Calu3 (cell line): Measurements from ENCODE around the gene PDXDC1. TPM values are rescaled to one million over a fixed set of nuclear protein-coding genes. Genes with fewer than 3 reads are reported as not detected.
"Not testable (repeated sequence)": the region's sequence is repeated elsewhere in the genome, so short reads cannot be mapped to it uniquely, and the experiment has no call there.

Experiments used
- BruUV-seq: library from RNA; stranded (reverse); fragments of 400-500 nt; replicated peaks from 2 replicates; lab custom pipeline; 2021; lab: Mats Ljungman, UMichigan
- CTCF ChIA-PET: fragments of 300-600 bp; sonication (Branson Sonifier 250); formaldehyde crosslinking; loops from one replicate; lab custom pipeline; 2022; ENCODE audit warnings: antibody characterized with exemption; lab: Charles Lee
- DNase-seq: peaks from one replicate; pipeline ENCODE4 v3.0.0; 2022
- H3K27ac Mint-ChIP-seq: one replicate; pipeline ENCODE4 v1.8.0; 2022; ENCODE audit warnings: mixed read lengths; ENCODE audit not compliant: unreplicated experiment
- H3K27me3 Mint-ChIP-seq: one replicate; pipeline ENCODE4 v1.8.0; 2022; ENCODE audit warnings: mixed read lengths; ENCODE audit not compliant: unreplicated experiment
- H3K36me3 Mint-ChIP-seq: one replicate; pipeline ENCODE4 v1.8.0; 2022; ENCODE audit warnings: mild to moderate bottlenecking, moderate library complexity, mixed read lengths; ENCODE audit not compliant: insufficient read depth, unreplicated experiment
- H3K4me1 Mint-ChIP-seq: one replicate; pipeline ENCODE4 v1.8.0; 2022; ENCODE audit warnings: mild to moderate bottlenecking, low read depth, mixed read lengths; ENCODE audit not compliant: unreplicated experiment
- H3K4me3 Mint-ChIP-seq: one replicate; pipeline ENCODE4 v1.8.0; 2022; ENCODE audit warnings: mild to moderate bottlenecking, low read depth, moderate library complexity, mixed read lengths; ENCODE audit not compliant: unreplicated experiment
- H3K9me3 Mint-ChIP-seq: one replicate; pipeline ENCODE4 v1.8.0; 2022; ENCODE audit warnings: low read depth, mixed read lengths; ENCODE audit not compliant: unreplicated experiment
- intact Hi-C: fragments of 100-400 bp; cut with micrococcal nuclease; formaldehyde crosslinking; loops from one replicate; pipeline ENCODE4 v1.10.0; 2022; ENCODE audit not compliant: unreplicated experiment
- microRNA-seq: library from miRNA; unstranded; fragments of <30 nt; microRNA quantifications from one replicate; pipeline ENCODE4 v1.2.0, GENCODE V29; 2022
- total RNA-seq: library from RNA; stranded (reverse); gene quantifications from 2 replicates; pipeline ENCODE4 v1.2.3, GENCODE V29; 2022

The PDXDC1 gene
- total RNA-seq, 1 experiment from 2014 or later = 171 TPM

DNA sequence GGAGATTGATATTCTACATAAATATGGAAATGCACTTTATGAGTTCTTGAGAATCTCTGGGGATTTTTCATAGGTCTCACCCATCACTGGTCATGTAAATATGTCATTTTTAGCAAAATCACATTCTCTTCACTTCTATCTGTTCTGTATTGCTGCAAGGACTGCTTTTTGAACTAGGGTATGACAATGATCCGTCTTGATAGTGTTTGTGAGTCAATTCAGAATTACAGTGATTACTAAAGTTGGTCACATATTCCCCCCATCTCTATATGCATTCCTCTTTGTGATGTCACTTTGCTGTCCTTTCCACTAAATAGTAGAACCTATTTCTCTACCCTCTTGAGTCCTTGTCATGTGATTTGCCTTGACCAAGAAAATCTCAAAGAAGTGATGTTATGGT is 206.1 kb downstream of the PDXDC1 start:
- BruUV-seq, DNase-seq, H3K36me3 Mint-ChIP-seq, H3K4me3 Mint-ChIP-seq, H3K4me1 Mint-ChIP-seq, H3K27ac Mint-ChIP-seq, intact Hi-C loops, H3K9me3 Mint-ChIP-seq, CTCF ChIA-PET: not testable (repeated sequence)
- H3K27me3 Mint-ChIP-seq = peaks cover 52% of the 10 kb centered on the region

DNA sequence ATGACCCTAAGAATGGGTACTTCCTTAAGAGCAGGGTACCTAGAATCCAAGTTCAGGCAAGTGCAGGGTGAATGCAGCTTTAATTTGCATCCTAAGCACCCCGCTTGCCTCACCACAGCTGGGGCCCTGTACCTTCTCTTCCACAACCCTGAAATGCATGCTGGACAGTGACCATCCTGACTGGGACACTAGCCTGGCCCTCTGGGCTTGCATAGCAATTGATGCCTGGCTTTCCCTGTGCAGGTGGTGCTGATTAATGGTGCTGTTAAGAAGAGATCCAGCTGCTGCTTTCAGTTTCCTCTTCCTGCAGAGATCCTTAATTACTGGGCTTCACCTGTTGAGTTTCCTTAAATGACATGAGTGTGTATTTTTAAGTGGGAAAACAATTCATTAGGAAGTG is 209.2 kb downstream of the PDXDC1 start:
- H3K4me3 Mint-ChIP-seq, H3K27ac Mint-ChIP-seq, BruUV-seq, H3K9me3 Mint-ChIP-seq, CTCF ChIA-PET, intact Hi-C loops, H3K4me1 Mint-ChIP-seq, DNase-seq, H3K36me3 Mint-ChIP-seq: not testable (repeated sequence)
- peaks cover 38% of the 10 kb centered on the region for H3K27me3 Mint-ChIP-seq

Small RNA genes lying within 50 kb of the gene (microRNA-seq; reads per million reads assigned to microRNA genes)
- gene MIR1972-1 (not detected), gene MIR3180-4 (not detected), gene MIR6511A1 (not detected), gene MIR6511B2 (not detected), gene MIR6770-1 (not detected)

Other genes with a start within 250 kb of the PDXDC1 start
- gene NPIPA2, start 232.5 kb upstream of the PDXDC1 start, total RNA-seq = not detected in 2 replicates
- 172 and 199 TPM in 2 replicates for gene NOMO1, start 141.3 kb upstream of the PDXDC1 start, total RNA-seq
- gene NPIPA1, start 37.6 kb upstream of the PDXDC1 start, total RNA-seq = 112 and 114 TPM in 2 replicates
- 22.7 and 25.0 TPM in 2 replicates for gene NTAN1, start 81.0 kb downstream of the PDXDC1 start, total RNA-seq
- gene RRN3, start 119.2 kb downstream of the PDXDC1 start, total RNA-seq = 45.3 and 48.9 TPM in 2 replicates